ENCODE results near the gene ATOH1.

Gene ATOH1

DNA sequence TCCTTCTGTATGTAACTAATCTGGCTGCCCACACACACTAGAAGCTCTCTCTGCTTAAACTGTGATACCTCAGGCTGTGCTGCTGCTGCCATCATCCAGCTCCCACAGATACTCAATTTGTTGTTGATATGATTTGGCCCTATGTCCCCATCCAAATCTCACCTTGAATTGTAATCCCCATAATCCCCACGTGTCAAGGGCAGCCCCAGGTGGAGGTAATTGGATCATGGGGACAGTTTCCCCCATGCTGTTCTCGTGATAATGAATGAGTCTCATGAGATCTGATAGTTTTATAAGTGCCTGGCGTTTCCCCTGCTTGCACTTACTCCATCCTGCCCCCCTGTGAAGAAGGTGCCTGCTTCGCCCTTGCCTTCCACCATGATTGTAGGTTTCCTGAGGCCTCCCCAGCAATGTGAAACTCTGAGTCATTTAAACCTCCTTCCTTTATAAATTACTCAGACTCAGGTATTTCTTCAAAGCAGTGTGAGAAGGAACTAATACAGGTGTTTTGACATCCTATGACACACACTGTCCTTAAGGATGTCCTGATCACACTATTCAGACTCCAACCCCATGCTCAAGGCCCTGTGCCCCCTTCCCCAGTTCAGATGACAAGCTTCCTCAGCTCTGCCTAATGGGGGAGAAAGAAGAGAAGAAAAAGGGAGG, 2.9 kb upstream of the ATOH1 start:
- no peak overlapping the region for H2AFZ ChIP-seq (ENCODE audit: low read depth, low read length)
- H3K36me3 ChIP-seq (ENCODE audit: insufficient read depth, low read length) = no peaks in the 10 kb centered on the region
- peaks cover 67% of the 10 kb centered on the region for H3K27me3 ChIP-seq (ENCODE audit: insufficient read depth, low read length)
- peaks cover 26% of the 10 kb centered on the region for H3K4me1 ChIP-seq (ENCODE audit: insufficient read depth, low read length)
- no peak overlapping the region for H3K4me3 ChIP-seq (ENCODE audit: low read length)
- H3K9me3 ChIP-seq (ENCODE audit: low read length) = no peaks in the 10 kb centered on the region

DNA sequence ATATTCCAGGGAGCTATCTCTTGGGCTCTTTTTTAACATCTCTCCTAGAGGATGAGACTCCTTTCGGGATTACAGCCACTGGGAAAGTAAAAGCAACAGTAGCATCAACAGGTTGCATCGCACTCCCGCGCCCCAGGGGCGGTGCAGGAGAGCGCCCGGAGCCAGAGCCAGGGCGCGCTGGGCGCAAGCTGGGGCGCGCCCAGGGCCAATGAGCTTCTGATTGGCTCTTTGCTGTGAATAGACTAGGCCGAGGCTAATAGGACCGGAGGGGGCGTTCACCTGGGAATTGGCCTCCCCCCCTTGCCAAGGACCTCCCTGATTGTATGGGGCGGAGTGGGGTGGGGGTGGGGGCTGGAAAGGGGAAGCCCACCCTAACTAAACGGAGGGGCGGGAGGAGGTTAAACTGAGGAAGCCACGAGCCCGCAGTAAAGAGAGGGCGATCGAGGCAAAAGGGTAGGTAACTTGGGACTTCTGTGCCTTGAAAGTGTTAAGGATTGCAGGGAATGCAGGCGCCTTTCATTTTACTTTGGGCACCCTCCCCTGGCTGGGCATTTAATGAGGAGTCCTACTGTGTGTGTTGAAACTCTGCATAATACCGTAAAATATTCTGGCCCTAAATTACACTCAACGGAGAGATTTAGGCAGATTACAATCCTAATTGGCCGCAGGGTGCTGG, 1.1 kb upstream of the ATOH1 start:
- Histone ChIP-seq H3K9me3 (ENCODE audit: low read length) (no peaks in the 10 kb centered on the region), H2AFZ (ENCODE audit: low read depth, low read length) (no peak overlapping the region), H3K4me1 (ENCODE audit: insufficient read depth, low read length) (peaks cover 26% of the 10 kb centered on the region), H3K27me3 (ENCODE audit: insufficient read depth, low read length) (peaks cover 85% of the 10 kb centered on the region), H3K36me3 (ENCODE audit: insufficient read depth, low read length) (no peaks in the 10 kb centered on the region), H3K4me3 (ENCODE audit: low read length) (no peak overlapping the region)

DNA sequence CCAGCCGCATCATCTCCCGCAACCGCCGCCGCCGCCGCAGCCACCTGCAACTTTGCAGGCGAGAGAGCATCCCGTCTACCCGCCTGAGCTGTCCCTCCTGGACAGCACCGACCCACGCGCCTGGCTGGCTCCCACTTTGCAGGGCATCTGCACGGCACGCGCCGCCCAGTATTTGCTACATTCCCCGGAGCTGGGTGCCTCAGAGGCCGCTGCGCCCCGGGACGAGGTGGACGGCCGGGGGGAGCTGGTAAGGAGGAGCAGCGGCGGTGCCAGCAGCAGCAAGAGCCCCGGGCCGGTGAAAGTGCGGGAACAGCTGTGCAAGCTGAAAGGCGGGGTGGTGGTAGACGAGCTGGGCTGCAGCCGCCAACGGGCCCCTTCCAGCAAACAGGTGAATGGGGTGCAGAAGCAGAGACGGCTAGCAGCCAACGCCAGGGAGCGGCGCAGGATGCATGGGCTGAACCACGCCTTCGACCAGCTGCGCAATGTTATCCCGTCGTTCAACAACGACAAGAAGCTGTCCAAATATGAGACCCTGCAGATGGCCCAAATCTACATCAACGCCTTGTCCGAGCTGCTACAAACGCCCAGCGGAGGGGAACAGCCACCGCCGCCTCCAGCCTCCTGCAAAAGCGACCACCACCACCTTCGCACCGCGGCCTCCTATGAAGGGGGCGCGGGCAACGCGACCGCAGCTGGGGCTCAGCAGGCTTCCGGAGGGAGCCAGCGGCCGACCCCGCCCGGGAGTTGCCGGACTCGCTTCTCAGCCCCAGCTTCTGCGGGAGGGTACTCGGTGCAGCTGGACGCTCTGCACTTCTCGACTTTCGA, 654 bp downstream of the ATOH1 start:
- H3K9me3 ChIP-seq (ENCODE audit: low read length) = no peaks in the 10 kb centered on the region
- peak overlapping the region; percentile 93 for H2AFZ ChIP-seq (ENCODE audit: low read depth, low read length)
- H3K4me1 ChIP-seq (ENCODE audit: insufficient read depth, low read length) = peaks cover 27% of the 10 kb centered on the region
- H3K4me3 ChIP-seq (ENCODE audit: low read length) = peak overlapping the region; percentile 44
- H3K27me3 ChIP-seq (ENCODE audit: insufficient read depth, low read length) = peaks cover 94% of the 10 kb centered on the region
- no peaks in the 10 kb centered on the region for H3K36me3 ChIP-seq (ENCODE audit: insufficient read depth, low read length)

DNA sequence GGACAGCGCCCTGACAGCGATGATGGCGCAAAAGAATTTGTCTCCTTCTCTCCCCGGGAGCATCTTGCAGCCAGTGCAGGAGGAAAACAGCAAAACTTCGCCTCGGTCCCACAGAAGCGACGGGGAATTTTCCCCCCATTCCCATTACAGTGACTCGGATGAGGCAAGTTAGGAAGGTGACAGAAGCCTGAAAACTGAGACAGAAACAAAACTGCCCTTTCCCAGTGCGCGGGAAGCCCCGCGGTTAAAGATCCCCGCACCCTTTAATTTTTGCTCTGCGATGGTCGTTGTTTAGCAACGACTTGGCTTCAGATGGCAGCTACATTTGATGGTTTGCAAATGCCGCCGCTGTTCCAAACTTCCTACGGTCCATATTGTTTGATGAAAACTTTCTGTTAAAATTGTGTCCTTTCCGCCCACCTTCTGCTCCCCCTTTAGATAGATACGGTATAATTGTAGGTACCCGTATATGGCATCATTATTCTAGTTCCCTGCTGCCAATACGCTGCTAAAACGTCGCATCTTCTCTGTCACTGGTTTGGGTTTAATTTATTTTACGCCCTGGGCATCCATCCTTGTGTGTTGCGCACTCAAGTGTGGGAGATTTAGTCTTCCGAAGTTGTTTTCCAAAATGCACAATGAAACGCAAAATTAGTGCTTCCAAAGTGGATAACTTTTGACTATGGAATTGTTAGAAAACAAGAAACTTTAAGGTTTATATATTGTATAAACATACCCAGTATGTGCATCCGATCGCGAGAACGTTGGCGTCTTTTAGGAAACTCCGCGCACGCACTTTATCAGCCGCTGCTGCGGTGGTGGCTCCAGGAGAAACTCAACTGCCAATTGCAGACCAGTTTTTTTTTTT, 1.5 kb downstream of the ATOH1 start:
- H3K36me3 ChIP-seq (ENCODE audit: insufficient read depth, low read length) = no peaks in the 10 kb centered on the region
- peaks cover 34% of the 10 kb centered on the region for H3K4me1 ChIP-seq (ENCODE audit: insufficient read depth, low read length)
- no peak overlapping the region for H2AFZ ChIP-seq (ENCODE audit: low read depth, low read length)
- H3K27me3 ChIP-seq (ENCODE audit: insufficient read depth, low read length) = peaks cover 94% of the 10 kb centered on the region
- peak overlapping the region; percentile 44 for H3K4me3 ChIP-seq (ENCODE audit: low read length)
- no peaks in the 10 kb centered on the region for H3K9me3 ChIP-seq (ENCODE audit: low read length)

DNA sequence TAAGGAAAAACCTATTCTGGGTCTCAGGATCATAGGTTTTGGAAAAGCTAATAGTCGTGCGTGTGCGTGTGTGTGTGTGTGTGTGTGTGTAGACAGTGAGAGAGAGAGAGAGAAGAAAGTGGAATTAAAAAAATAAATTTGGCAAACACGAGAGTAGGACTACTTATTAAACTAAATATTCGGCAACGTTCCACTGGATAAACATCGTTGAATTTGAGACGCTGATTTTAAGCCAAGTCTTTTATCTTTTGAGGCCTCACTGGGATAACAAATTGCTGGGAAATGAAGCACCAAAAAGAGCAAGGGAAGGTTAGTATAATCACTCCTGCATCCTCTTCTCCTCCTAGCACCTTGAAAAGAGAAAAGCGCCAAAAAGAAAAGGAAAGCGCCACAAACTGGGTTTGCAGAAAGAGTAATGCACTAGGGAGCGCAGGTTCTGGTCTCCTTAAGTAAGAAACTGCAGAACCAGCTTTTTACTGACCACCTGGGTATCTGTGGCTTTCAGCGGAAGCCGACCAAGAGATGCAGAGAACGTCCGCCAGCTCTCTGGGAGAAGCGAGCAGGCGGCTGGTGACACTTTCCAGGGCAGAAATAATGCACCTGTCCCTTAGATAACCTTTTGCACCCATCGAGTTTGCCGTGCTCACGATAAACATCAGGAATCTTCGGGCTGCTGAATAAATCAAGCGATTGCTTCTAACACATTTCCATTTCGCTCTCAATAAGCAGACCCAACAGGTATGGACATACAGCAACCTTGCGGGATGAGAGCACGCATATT, 3.4 kb downstream of the ATOH1 start:
- Histone ChIP-seq H3K9me3 (ENCODE audit: low read length) (no peaks in the 10 kb centered on the region), H2AFZ (ENCODE audit: low read depth, low read length) (no peak overlapping the region), H3K4me1 (ENCODE audit: insufficient read depth, low read length) (peaks cover 34% of the 10 kb centered on the region), H3K36me3 (ENCODE audit: insufficient read depth, low read length) (no peaks in the 10 kb centered on the region), H3K27me3 (ENCODE audit: insufficient read depth, low read length) (peaks cover 97% of the 10 kb centered on the region), H3K4me3 (ENCODE audit: low read length) (no peak overlapping the region)

DNA sequence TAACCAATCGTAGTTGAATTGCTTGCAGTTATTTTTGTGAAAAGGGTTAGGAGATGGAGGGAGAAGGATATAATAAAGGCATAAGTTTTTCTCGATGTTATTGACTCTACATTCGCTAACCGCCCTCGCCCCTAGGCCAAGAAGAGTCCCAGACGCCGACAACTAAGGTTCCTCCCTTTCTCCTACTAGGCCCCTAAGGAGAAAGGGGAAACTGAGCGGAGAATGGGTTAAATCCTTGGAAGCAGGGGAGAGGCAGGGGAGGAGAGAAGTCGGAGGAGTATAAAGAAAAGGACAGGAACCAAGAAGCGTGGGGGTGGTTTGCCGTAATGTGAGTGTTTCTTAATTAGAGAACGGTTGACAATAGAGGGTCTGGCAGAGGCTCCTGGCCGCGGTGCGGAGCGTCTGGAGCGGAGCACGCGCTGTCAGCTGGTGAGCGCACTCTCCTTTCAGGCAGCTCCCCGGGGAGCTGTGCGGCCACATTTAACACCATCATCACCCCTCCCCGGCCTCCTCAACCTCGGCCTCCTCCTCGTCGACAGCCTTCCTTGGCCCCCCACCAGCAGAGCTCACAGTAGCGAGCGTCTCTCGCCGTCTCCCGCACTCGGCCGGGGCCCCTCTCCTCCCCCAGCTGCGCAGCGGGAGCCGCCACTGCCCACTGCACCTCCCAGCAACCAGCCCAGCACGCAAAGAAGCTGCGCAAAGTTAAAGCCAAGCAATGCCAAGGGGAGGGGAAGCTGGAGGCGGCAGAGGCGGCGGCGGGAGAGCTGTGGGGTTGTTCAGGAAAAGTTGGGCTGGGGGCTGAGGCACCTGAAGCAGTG, 5.9 kb downstream of the ATOH1 start:
- Histone ChIP-seq H3K4me1 (ENCODE audit: insufficient read depth, low read length) (peaks cover 16% of the 10 kb centered on the region), H2AFZ (ENCODE audit: low read depth, low read length) (no peak overlapping the region), H3K9me3 (ENCODE audit: low read length) (no peaks in the 10 kb centered on the region), H3K4me3 (ENCODE audit: low read length) (peak overlapping the region; percentile 30), H3K36me3 (ENCODE audit: insufficient read depth, low read length) (no peaks in the 10 kb centered on the region), H3K27me3 (ENCODE audit: insufficient read depth, low read length) (peaks cover 84% of the 10 kb centered on the region)

DNA sequence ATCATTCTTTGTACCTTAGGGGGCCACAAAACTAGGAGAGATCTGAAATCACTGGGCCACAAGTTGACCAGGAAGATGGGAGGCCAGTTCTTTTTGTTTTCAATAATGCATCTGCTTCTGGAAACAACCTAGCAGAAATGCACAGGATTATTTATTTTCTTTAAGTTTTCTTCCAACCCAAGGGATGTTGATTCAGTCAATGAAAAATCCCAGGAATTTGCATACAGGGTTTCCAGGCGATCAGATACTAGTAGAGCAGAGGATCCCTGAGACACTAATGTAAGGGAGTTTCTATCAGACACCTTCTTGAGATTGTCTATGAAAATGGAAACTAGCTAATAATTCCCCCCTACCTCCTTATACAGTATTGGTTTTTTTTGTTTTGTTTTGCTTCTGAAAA, 7.4 kb downstream of the ATOH1 start:
- Histone ChIP-seq H3K36me3 (ENCODE audit: insufficient read depth, low read length) (no peaks in the 10 kb centered on the region), H3K9me3 (ENCODE audit: low read length) (no peaks in the 10 kb centered on the region), H3K4me3 (ENCODE audit: low read length) (no peak overlapping the region), H2AFZ (ENCODE audit: low read depth, low read length) (no peak overlapping the region), H3K4me1 (ENCODE audit: insufficient read depth, low read length) (peaks cover 8% of the 10 kb centered on the region), H3K27me3 (ENCODE audit: insufficient read depth, low read length) (peaks cover 75% of the 10 kb centered on the region)

DNA sequence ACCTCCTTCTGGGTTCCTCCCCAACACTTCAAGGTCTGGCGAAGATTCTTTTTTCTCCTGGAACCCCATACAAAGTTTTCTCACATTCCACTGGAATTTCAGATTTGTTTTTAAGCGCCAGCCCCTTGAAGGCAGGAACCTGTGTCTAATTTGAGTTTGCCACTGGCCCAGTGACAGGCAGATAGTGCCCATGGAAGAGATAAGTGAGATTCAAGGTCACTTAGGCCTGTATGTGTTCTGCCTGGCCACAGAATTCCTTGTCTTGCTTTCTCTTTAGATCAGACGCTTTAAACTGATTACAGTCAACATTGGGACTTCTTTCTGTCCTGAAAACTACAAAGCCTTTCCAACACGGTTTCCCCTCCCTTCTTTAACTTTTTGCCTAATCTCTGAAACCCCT, 11.2 kb downstream of the ATOH1 start:
- Histone ChIP-seq H3K9me3 (ENCODE audit: low read length) (no peaks in the 10 kb centered on the region), H3K27me3 (ENCODE audit: insufficient read depth, low read length) (peaks cover 44% of the 10 kb centered on the region), H3K36me3 (ENCODE audit: insufficient read depth, low read length) (no peaks in the 10 kb centered on the region), H3K4me3 (ENCODE audit: low read length) (no peak overlapping the region), H3K4me1 (ENCODE audit: insufficient read depth, low read length) (peaks cover 2% of the 10 kb centered on the region), H2AFZ (ENCODE audit: low read depth, low read length) (no peak overlapping the region)

DNA sequence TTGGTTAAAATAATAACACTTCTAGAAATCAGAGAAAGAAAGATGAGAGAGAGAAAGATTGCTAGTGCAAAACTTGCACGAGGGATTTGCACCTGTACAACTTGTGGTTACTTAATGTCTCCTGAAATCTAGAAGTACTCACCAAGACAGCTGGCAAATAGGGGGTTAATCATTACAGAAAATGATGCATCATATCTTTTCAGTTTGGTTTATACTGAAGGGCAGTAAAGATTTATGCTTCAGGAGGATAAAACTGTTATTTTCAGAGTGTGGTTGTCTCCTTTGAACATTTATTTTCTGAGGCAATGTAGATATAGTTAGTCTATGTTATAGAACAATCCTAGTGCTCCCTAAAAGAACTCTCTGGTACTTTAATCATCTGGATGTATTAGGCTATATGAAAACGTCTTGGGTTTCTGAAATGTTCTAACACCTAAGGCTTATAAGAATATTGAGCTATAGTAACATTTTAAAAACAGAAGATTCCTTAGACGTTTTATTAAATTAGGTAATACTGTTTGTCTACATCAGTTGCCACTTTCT, 13.3 kb downstream of the ATOH1 start:
- no peak overlapping the region for H2AFZ ChIP-seq (ENCODE audit: low read depth, low read length)
- no peaks in the 10 kb centered on the region for H3K4me1 ChIP-seq (ENCODE audit: insufficient read depth, low read length)
- H3K27me3 ChIP-seq (ENCODE audit: insufficient read depth, low read length) = peaks cover 22% of the 10 kb centered on the region
- H3K36me3 ChIP-seq (ENCODE audit: insufficient read depth, low read length) = no peaks in the 10 kb centered on the region
- H3K4me3 ChIP-seq (ENCODE audit: low read length) = no peak overlapping the region
- H3K9me3 ChIP-seq (ENCODE audit: low read length) = no peaks in the 10 kb centered on the region

DNA sequence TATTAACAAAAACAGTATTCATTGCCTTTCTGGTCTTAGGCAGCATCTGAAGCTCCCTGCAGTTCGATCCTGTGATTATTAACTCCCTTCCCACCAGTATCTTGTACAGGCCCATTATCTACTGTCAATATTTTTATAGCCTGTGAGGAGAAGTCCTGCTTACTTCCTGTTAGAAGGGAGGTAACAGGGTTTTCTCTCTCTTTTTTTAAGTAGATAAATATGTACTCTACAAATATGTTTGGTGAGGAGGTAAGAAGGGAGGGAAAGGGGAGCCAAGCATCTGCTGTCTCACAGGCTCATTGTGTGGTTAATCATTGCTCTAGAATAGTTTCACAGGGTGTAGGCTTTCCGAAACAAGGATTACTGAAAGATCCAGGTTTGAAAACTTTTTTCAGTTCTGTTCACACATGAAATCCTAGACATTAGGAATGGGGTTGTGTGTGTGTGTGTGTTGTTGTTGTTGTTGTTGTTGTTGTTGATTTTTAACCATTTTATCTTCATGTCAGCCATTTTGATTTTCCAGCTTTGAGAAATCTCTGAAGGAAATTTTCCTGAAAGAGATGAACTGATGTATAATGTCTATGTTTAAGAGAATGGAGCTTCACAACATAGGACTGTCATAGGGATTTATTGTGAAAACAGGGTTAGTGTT, 14.2 kb downstream of the ATOH1 start:
- no peaks in the 10 kb centered on the region for H3K9me3 ChIP-seq (ENCODE audit: low read length)
- no peak overlapping the region for H3K4me3 ChIP-seq (ENCODE audit: low read length)
- H3K27me3 ChIP-seq (ENCODE audit: insufficient read depth, low read length) = peaks cover 19% of the 10 kb centered on the region

DNA sequence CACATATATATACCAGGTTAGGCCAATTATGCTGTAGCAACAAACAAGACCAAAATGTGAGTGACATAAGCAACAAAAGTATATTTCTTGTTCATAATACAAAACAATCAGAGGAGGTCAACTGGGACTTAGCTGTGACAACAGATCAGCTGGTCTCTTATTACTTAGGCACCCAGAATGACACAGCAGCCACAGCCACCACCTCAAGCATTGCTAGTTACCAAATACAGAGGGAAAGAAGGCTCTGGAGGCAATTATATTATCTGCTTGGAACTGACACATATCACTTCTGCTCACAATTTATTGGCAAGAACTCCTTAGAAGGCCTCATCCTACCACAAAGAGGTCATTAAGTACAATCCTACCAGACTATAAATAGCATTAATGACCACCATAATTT, 15.2 kb downstream of the ATOH1 start:
- no peaks in the 10 kb centered on the region for H3K4me1 ChIP-seq (ENCODE audit: insufficient read depth, low read length)
- H3K4me3 ChIP-seq (ENCODE audit: low read length) = no peak overlapping the region
- no peaks in the 10 kb centered on the region for H3K36me3 ChIP-seq (ENCODE audit: insufficient read depth, low read length)
- H3K27me3 ChIP-seq (ENCODE audit: insufficient read depth, low read length) = peaks cover 17% of the 10 kb centered on the region
- H2AFZ ChIP-seq (ENCODE audit: low read depth, low read length) = no peak overlapping the region
- no peaks in the 10 kb centered on the region for H3K9me3 ChIP-seq (ENCODE audit: low read length)

More for the DNA sequence above, 14.2 kb downstream of the ATOH1 start:
- Histone ChIP-seq H2AFZ (ENCODE audit: low read depth, low read length) (no peak overlapping the region), H3K4me1 (ENCODE audit: insufficient read depth, low read length) (no peaks in the 10 kb centered on the region), H3K36me3 (ENCODE audit: insufficient read depth, low read length) (no peaks in the 10 kb centered on the region)

All from neuron (in vitro differentiated cells).